ENCODE results near the gene TMEM201.

The TMEM201 gene

GRCh38 chr1:9600861-9601834 is 12.4 kb downstream of the TMEM201 start:
- DNase-seq = no peak

DNA sequence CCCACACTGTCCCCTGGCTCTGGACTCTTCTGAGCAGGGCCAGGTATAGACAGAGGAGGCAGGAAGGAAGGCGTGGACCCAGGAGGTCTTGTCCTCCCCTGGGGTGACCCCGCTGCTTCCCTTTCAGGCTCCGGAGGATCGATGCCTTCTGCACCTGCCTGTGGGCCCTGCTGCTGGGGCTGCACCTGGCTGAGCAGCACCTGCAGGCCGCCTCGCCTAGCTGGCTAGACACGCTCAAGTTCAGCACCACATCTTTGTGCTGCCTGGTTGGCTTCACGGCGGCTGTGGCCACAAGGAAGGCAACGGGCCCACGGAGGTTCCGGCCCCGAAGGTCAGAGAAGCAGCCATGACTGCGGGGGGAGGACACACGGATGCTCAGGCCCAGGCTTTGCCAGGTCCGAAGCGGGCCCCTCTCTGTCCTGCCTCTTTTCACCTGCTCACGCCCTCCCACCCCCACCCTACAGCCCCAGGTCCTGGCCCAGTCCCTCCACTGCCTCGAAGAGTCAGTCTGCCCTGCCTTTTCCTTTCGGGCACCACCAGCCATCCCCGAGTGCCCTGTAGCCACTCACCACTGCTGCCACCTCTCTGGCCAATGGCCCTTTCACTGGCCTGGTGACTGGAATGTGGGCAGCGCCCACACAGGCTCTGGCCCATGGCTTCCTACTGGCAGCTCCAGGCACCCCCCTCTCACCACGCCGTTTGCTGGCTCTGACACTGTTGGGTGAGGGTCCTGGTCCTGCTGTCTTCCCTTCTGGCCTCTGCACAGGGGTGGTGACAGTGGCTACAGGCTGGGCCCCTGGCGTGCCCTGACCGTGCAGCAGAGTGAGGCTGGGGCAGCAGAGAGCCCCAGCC is 13.5 kb downstream of the TMEM201 start:
- no peak for DNase-seq

GRCh38 chr1:9602794-9603167 is 14.1 kb downstream of the TMEM201 start:
- DNase-seq = no peak

GRCh38 chr1:9603307-9603706 is 14.6 kb downstream of the TMEM201 start:
- DNase-seq = no peak

DNA sequence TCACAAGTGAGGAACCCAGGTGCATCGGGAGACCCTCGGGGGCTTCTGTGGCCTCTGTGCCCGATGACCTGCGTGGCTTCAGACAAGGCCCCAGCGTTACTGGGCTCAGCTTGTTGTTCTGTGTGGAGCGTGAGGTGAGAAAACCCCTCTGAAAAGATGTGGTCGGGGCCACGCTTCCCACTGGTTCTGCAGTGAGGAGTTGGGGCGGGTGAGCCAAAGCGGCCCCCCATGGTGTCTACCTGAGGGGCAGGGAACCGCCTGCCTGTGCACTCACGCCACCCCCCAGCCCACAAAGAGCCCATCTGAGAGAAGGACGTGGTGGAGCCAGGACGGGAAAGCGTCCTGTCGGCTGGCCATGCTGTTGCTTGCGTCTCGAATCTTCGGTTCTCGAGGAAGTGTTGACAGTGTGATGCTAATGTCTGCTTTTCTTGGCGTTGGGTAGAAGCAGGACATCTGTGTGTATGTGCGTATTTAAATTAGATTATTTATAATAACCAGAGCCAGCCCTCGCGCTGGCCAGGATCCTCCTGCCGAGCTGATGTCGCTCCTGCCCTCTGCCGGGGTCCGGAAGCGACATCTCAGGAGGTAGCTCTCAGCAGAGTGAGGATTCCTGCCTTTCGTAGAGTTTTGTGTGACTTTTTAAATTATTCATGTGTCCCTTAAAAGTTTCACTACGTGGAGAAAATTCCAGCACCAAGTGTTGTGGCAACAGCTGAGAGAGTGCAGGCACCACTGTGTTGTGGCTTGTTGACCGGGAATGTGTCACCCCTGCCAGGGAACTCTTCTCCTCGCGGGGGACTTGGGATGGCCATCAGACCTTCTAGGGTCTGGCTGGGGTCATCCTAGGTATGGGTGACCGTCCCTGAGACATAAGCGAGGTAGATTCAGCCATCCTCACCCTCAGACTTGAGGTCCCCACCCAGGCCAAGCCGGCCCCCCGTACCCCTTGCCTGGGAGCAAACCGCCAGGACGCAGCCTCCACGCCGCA is 15.3 kb downstream of the TMEM201 start:
- DNase-seq = no peak

GRCh38 chr1:9604836-9605235 is 16.1 kb downstream of the TMEM201 start:
- no peak for DNase-seq

GRCh38 chr1:9605946-9606455 is 17.3 kb downstream of the TMEM201 start:
- DNase-seq = no peak

GRCh38 chr1:9606458-9606857 is 17.7 kb downstream of the TMEM201 start:
- DNase-seq = no peak

- no peak for DNase-seq
Measured at GRCh38 chr1:9606948-9607347, 18.2 kb downstream of the TMEM201 start.

DNA sequence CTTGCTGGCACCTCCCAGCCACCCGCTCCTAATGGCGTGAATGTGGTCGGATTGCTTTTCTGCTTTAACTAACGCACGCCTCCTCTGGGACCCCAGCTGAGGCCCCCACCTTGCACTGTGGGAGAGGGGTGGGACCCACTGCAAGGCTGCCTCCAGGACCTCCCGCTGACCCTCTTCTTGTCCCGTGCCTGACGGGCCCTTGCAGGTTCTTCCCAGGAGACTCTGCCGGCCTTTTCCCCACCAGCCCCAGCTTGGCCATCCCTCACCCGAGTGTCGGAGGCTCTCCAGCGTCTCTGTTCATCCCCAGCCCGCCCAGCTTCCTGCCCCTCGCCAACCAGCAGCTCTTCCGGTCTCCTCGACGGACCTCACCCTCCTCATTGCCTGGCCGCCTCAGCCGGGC is 18.6 kb downstream of the TMEM201 start:
- no peak for DNase-seq

- no peak for DNase-seq
Measured at GRCh38 chr1:9609998-9610397, 21.3 kb downstream of the TMEM201 start.

- DNase-seq = no peak
Measured at GRCh38 chr1:9610548-9610947, 21.8 kb downstream of the TMEM201 start.

DNA sequence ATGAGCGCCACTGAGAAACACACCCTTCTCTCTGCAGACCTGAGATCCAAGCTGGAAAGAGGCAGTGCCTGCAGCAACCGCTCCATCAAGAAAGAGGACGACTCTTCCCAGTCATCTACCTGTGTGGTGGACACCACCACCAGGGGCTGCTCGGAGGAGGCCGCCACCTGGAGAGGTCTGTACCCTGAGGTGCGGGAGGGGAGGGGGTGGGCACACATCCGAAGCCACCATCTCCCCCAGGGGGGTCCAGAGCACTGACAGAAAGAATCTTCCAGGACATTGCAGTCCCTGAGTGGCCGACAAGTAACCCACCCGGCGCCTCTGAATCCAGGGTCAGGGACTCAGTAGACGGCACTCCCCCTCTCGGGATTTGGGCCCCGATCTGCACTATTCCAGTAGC is 23.0 kb downstream of the TMEM201 start:
- no peak for DNase-seq

GRCh38 chr1:9612162-9612845 is 23.6 kb downstream of the TMEM201 start:
- DNase-seq = no peak

GRCh38 chr1:9612871-9613624 is 24.3 kb downstream of the TMEM201 start:
- DNase-seq = no peak

DNA sequence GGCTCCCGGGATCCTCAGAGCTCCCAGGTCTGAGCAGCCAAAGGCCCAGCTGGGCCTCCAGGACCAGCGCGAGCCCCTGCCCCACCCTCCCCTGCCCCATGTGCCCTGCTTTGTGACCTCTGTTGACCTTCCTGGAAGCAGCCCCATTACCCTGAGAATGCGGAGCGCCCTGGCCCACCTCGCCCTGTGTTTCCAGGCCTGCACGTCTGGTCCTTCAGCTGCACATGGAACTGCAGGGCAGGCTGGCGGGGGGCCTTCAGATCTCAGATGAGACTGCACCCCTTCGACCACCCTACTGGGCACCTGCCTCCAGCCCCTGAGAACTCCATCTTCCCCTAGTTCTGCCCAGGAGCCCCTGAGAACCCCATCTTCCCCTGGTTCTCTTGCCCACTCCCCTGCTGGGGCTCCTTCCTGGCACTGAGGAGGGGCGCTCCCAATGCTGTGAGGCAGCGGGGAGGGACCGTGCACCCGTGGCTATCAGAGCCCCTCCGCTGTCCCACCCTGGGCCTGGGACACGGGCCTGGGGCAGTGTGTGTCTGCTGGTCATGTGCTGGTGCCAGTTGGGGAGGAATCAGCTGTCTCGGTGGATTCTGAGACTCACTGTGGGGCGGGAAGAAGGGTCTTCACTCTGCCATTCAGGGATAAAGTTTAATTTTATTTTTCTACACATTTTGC is 25.1 kb downstream of the TMEM201 start:
- no peak for DNase-seq

DNA sequence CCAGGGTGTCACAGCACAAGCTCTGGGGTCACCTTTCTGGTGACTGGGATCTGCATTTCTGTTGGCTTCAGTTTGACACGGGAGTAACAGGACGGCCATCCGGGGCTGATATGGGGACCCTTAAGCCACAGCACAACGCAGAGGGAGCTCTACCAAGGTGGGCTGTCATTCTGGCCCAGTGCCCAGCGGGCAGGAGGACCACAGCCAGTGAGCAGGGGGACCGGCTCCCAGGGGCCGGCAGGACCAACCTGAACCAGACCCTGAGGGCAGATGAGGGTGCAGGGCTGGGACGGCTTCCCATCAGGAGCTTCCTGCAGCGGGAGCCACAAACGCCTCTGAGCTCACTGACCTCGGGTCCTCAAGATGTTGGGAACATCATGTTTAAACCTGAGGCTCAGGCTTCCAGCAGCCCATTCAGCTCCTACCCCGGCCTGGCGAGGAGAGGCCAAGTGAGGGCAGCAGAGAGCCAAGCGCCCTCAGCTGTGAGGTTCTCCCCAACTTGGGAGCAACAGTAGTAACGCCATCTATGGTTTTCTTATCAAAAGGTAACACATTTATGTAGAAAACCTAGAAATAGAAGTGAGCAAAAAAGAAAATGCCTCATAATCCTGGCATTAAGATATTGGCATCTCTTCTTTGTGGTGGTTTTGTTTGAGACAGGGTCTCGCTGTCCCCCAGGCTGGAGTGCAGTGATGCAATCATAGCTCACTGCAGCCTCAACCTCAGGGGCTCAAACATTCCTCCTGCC is 26.8 kb downstream of the TMEM201 start:
- DNase-seq = peak; percentile 61

GRCh38 chr1:9618909-9619679 is 30.4 kb downstream of the TMEM201 start:
- DNase-seq = no peak

- no peak for DNase-seq
Measured at GRCh38 chr1:9621032-9621431, 32.3 kb downstream of the TMEM201 start.

All from CD4-positive, alpha-beta T cell treated with Interleukin-10 for 1 hour (primary cell).